Glomerular visceral epithelial cell (primary cell): ENCODE measurements around the gene KIAA1614.
"Not testable (repeated sequence)": the region's sequence is repeated elsewhere in the genome, so short reads cannot be mapped to it uniquely, and the experiment has no call there.

Experiments used
- DNase-seq: peaks from one replicate; pipeline ENCODE4 v3.0.0-alpha.2; 2016; ENCODE audit errors: extremely low spot score

Gene KIAA1614

GRCh38 chr1:180964056-180964455 lies 51.4 kb downstream of the KIAA1614 start:
- no peak for DNase-seq

DNA sequence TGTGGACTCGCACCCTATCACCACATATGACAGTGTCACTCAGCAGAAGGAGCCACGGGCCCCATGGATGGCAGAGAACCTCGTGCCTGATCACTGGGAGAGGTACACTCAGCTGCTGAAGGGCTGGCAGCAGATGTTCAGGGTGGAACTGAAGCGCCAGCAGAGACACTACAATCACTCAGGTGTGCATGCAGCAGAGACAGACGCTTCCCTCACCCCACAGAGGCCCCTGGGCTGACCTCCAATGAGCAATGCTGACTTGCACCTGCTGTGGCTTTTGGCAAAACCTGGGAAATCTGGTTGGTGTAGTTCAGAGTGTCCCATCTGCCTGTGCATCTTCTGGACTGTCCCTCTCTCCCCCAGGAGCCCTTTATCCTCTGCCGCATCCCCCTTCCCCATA lies 51.9 kb downstream of the KIAA1614 start:
- no peak for DNase-seq

GRCh38 chr1:180966312-180966711 lies 53.6 kb downstream of the KIAA1614 start:
- no peak for DNase-seq

DNA sequence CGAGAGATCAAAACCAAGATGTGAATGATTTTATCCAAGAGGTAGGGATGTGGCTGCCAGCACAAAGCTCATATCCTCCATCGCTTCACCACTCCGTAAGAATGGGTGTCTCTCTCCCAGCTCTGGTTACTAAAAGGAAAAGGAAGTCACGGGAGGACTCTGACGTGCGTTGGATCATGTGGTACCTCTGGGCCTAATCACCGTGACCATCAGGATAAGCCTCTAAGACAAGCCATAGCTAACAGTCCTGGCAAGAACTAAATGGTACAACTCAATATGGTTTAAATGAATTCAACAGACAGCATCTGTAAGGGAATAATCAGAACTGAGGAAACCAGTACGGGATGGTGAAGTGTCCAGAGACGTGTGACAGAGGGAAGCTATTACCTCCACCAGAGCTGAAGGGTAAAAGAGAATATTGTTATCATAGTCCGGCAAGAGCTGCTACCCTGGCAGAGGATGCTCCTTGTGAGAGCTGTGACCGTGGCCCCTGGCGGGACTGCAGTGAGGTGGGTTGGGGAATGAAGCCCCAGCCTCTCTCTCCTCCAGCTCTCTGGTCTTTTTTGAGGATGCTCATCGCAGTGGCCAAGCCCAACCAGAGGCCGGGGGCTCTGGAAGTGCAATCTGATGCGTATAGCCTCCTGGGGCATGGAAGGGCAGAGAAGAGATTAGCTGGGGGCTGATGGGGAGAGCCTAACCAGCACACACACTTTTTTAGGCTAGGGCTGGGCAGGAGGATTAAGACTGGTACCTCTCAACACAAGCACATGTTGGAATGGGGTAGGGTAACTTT lies 54.2 kb downstream of the KIAA1614 start:
- DNase-seq = no peak

GRCh38 chr1:180967558-180967957 lies 54.9 kb downstream of the KIAA1614 start:
- no peak for DNase-seq

- DNase-seq = not testable (repeated sequence)
Observed at GRCh38 chr1:180968834-180969233, 56.1 kb downstream of the KIAA1614 start.

DNA sequence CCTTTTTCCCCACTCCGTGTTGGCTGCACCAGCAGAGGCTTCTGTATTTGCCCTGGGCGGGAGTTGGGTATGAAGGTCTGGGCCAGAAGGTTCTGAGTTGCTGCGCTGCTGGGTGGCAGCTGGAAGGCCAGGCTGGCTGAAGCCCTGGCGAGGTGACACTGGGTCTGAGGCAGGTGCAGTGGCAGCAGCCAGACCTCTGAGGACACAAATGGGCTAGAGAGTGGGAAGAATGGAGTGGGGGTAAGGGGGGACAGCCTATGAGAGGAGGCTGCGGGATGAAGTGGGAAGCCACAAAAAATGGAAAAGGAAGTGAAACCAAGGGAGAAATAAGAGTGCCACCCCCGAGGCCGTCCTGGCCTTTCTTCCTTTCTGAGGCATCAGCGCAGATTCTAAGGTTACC lies 56.7 kb downstream of the KIAA1614 start:
- no peak for DNase-seq

- DNase-seq = no peak
Observed at GRCh38 chr1:180970333-180971079, 57.8 kb downstream of the KIAA1614 start.

- DNase-seq = no peak
Observed at GRCh38 chr1:180971273-180971997, 58.7 kb downstream of the KIAA1614 start.

GRCh38 chr1:180973369-180973768 lies 60.7 kb downstream of the KIAA1614 start:
- DNase-seq = no peak

- no peak for DNase-seq
Observed at GRCh38 chr1:180974236-180974635, 61.5 kb downstream of the KIAA1614 start.

DNA sequence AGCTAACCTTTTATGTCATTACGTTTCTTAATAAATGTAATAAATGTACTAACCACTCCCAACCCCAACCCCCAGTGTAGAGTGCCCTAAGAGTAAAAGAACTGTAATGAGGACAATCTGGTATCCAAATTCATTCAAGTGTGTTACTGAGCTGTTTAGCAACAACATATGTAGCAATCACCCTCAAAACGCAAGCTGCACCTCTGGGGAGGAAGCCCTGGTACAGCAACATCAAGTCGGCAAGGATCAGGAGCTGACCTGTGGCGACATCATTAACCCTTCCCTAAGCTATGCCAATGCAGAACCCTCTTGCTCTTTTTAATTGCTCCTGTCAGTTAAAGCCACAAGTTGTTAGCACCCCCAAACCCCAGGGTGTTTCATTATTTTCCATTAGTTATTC lies 62.9 kb downstream of the KIAA1614 start:
- no peak for DNase-seq

DNA sequence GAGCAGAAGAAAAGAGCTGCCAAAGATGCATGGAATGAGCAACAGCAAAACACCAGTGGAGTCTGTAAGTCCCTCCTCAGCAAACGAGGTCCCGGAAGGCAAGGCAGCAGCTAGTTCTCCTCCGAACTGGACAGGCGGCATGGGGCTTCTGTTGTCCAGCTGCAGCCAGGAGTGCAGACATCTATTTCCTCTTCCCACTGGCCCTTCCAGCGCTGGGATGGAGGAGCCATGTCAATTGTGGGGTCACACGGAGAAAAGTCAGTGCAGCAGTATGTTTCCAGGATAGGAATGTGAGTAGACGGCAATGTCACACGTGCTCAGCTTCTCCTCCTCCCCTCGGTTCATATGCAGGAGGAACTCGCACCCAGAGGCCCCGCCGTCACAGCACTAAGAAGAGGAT lies 63.5 kb downstream of the KIAA1614 start:
- DNase-seq = no peak

GRCh38 chr1:180976732-180977357 lies 64.1 kb downstream of the KIAA1614 start:
- no peak for DNase-seq

DNA sequence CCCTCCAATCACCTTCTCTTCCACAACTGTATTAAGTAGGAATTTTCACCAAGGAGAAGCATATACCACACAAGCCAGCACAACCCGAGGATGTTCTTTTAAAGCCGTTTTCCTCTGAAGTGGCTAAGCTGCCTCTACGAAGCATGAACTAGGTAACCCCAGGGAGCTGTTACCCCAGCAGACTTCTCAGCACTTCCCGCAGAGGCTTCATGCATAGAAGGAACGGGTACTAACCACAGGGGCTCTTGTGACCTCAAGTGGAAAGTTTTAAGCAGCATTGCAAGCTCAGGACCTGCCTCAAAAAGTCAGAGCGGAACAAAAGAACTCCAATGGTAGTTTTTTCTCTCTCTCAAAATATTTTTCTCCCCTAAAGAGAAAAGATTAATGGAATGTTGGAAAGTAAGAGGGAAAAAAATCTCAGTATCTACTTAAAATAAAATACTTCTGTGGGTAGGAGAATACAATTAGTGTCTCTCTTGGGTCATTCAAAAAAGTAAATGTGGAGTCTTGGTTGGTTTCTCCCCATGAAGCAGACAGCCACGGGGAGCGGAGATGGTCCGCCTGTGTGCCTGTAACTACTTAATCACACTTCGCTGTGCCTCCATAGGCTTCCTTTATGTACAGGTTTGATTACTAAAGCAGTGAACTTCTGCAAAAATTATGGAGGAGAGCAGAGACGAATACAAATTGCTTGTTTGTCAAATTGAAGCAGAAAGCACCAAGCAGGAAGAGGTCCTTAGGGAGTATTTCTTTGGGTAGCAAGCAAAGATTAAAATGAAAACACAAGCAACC lies 69.1 kb downstream of the KIAA1614 start:
- no peak for DNase-seq

DNA sequence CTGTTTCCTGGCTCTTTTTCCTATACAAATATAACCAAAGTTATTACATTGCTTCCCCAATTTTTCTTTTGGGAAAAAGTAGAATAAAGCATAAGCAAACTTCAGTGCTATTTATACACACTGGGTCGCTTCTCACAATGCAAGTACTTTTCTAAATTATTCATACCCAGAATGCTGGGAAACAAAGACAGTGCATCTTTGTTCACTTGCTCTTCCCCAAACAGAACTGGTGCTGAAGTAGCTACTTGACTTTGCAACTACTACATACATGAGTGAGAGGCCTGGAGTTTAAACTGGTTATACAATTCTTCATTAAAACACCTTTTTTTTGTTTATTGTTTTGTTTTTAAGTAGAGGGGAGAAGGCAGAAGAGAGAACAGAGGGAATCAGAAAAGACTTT lies 69.7 kb downstream of the KIAA1614 start:
- no peak for DNase-seq

- peak; percentile 74 for DNase-seq
Observed at GRCh38 chr1:180988253-180988752, 75.6 kb downstream of the KIAA1614 start.

- no peak for DNase-seq
Observed at GRCh38 chr1:180994262-180994661, 81.6 kb downstream of the KIAA1614 start.

GRCh38 chr1:180997843-180998504 lies 85.3 kb downstream of the KIAA1614 start:
- DNase-seq = no peak
